HG02885 (cell line): ENCODE measurements around the gene SCAMP2.
"Not testable (repeated sequence)": the region's sequence is repeated elsewhere in the genome, so short reads cannot be mapped to it uniquely, and the experiment has no call there.

Source experiments
- ATAC-seq: cut with Tn5 transposase; IDR thresholded peaks from one replicate; pipeline ENCODE4 v1.9.1; 2021; ENCODE audit warnings: mild to moderate bottlenecking; ENCODE audit not compliant: unreplicated experiment, poor library complexity

SCAMP2 gene

DNA sequence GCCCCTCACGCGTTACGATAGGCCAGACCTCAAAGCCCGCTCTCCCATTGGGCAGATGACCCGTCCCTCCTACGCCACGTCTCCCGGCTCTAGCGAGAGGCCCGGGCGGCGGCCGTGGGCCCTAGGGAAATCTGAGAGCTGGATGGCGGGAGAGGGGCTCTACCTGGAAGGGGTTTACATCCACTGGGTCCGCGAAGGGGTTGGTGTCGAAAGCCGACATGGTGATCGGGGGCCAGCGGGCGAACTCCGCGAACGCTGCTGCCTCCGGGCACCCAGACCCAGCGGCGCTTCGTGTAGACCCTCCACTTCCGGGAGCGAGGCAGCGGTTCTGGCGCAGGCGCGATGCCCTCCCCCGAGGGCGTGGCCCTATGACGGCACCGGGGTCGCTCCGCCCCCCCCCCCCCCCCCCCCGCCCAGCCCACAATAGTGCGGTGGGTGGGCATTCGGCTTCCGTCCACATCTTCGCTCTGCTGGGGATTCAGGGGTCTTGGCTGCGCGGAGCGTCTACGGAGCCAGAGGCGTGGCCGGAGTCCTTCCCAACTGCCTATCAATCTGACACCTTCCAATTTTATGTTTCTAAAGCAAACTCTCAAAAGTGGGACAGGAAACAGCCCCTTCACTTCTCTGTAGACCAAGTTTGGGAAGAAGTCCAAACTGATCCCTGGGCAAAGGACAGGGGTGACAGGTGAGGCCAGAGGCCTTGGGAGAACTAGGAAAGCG is at the start of gene SCAMP2:
Gene SCAMP2, minus strand, starts transcription at position 330 of the 720 bp plus-strand sequence. Its CDS starts 110 bp downstream, at position 220.
- ATAC-seq, result peak; percentile 80

- ATAC-seq, result no peak
Measured at GRCh38 chr15:74920456-74920855, 47.3 kb upstream of the SCAMP2 start.

DNA sequence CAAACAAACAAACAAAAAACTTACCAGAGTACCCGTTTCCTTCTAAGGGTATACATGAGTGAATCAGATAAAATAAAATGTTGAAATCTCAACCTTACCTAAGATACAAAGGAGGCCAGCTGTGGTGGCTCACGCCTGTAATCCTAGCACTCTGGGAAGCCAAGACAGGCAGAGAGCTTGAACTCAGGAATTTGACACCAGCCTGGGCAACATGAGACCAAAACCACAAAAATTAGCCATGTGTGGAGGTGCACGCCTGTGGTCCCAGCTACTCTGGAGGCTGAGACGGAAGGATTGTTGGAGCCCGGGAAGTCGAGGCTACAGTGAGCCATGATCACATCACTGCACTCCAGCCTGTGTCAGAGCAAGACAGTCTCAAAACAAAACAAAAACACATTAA is 44.5 kb upstream of the SCAMP2 start:
- no peak for ATAC-seq

- ATAC-seq, result not testable (repeated sequence)
Measured at GRCh38 chr15:74913799-74914198, 40.6 kb upstream of the SCAMP2 start.

DNA sequence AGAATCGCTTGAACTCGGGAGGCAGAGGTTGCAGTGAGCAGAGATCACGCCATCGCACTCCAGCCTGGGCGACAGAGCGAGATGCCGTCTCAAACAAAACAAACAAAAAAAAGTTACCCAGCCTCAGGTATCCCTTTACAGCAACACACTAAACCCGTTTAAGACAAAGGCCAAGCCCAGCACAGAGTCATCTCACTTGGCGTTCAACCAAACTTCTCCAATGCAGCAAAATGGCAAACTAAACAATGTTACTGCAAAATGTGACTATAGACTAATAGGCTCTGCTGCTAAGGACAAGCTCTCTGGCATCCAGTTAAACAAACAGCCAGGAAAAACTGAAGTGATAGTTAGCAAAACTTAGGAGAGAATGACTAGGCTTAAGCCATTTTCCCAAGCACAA is 39.9 kb upstream of the SCAMP2 start:
- ATAC-seq, result no peak

DNA sequence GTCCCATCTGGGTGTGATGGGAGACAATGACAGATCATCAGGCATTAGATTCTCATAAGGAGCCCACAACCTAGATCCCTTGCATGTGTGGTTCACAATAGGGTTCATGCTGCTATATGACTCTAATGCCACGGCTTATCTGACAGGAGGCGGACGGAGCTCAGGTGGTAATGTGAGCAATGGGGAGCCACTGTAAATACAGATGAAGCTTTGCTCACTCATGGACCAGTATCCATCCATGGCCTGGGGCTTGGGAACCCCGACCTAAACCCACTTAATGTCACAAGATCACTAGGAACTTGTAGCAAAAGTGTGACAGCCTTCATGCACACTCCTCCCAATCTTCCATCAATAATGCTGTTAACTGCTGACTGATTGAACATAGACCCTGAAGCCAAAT is 35.5 kb upstream of the SCAMP2 start:
- ATAC-seq, result no peak

- ATAC-seq, result no peak
Measured at GRCh38 chr15:74907163-74907870, 34.2 kb upstream of the SCAMP2 start.

DNA sequence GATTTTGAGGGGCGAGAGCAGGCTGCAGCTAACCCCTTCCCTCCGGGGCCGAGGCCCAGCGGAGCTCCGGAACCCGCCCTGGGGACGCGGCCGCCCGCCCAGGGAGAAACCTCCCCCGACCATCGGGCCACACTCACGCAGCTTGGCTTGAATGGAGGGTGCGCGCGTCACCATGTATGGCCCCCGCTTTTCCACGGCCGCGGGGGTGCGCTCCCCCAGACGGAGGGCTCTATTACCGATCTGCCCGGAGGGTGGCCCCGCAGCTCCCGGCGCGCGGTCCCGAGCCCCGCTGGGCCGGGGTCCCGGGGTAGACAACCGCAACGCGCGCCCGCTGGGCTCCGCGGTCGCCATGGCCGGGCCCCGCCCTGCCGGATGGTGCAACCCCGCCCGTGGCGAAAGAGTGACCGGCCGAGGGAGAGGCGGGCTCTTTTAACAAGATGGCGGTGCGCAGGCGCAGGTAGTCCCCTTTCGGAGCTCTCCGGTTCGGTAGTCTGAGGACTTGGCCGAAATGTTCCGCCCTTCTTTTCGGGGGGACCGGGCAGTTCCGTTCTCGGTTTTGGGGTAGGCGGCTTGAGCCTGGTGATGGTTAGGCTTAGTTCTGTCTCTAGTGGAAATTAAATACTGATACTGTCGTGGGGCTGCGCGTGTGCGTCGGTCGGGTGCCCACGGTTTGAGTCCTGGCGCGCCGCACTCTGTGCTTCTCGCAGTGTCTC is 33.4 kb upstream of the SCAMP2 start, which contains the start of gene FAM219B:
Gene FAM219B, minus strand, starts transcription at position 402 of the 713 bp plus-strand sequence. Its CDS starts 51 bp downstream, at position 351.
- peak; percentile 90 for ATAC-seq

GRCh38 chr15:74906067-74906449 is 32.9 kb upstream of the SCAMP2 start:
- ATAC-seq, result peak; percentile 7

DNA sequence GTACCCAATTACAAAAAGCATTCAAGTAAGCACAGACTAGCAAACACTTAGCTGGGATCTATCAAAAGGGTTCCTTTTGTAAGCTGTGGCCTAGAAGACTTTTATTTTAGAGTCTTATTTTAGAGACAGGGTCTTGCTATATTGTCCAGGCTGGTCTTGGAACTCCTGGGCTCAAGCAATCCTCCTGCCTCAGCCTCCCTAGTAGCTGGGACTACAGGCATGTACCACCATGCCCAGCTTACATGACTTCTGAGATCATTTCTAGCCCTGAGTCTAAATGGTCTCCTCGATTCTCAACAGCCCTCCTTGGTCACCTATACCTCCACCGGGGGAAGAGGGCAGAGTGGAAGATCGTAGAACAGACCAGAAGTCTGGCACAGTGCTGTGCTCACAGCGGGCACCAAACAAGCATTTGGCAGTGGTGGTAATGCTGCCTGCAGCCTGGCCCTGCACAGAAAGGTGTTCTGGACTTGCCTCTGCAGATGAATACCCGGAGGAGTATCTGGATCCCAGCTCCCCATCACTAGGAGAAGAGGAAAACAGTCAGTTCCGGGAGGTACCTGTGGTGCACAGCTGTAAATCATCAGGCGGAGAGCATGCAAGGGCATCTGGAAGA is 31.1 kb upstream of the SCAMP2 start:
- no peak for ATAC-seq

DNA sequence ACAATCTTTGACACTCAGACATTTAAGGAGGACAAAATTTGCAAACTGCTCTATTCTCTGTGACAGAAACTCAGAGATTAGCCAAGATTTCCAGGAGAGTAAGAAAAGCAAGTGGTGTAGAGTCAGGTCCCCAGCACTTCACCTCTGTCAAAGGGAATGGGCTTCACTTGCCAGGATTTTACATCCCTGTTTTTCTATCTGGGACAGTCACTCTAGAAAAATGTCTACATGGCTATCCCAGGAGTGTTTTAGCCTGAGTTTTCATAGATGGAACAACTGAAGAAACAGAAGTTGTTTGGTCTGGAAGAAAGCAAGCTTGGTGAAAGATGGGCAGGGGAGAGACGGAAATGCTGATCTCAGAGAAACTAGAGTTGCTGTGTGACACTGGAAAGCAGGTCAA is 30.5 kb upstream of the SCAMP2 start:
- no peak for ATAC-seq

DNA sequence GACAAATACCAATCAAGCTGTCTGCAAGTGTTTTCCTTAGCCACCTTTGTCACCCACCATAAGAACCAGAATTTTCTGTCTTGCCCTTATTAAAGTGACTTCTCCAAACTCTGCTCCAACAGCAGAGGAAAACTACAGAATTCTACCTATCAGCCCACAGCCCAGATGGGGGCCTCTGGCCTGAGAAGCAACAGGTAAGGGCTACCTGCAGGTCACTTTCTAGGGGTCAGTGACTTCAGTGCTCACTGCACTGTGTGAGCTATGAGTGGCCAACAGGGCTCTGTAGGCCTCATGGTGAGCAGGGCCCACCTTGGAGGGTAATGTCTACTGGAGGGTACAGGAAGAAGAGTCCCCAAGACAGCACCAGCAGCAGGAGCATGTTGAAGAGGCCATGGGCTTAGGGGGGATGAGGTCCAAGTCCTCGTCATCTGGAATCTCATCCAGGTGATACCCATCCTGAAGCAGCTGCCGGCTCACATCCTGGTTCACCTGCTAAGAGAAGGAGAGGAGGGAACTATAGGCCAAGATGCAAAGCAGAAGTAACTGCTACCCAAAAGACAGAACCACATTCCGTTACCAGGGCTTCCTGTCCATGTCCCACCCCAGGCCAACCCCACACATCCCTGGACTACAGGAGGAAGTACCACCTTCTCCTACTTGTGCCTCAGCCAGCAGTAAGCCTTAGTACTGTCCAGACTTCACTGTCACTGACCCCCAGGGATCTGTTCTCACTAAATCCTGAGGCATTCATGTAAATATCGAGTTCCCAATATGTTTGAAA is 29.3 kb upstream of the SCAMP2 start:
- no peak for ATAC-seq

GRCh38 chr15:74901612-74902063 is 28.5 kb upstream of the SCAMP2 start:
- ATAC-seq, result no peak

DNA sequence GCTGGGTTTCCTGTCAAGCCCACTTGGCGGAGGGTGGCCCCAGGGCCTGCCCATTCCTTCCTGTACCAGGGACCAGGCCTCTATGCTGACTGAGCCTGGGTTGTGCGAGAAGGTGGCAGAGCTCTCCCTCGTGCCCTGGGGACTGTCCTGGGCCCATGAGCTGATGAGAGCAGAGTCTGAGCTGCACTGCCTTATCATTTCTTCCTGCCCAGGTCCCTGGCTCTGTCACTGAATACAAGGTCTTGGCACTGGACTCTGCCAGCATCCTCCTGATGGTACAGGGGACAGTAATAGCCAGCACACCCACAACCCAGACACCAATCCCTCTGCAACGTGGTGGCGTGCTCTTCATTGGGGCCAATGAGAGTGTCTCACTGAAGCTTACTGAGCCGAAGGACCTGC is 24.1 kb upstream of the SCAMP2 start:
- no peak for ATAC-seq

GRCh38 chr15:74896316-74896715 is 23.2 kb upstream of the SCAMP2 start:
- ATAC-seq, result no peak

GRCh38 chr15:74895830-74896229 is 22.7 kb upstream of the SCAMP2 start:
- ATAC-seq, result no peak

DNA sequence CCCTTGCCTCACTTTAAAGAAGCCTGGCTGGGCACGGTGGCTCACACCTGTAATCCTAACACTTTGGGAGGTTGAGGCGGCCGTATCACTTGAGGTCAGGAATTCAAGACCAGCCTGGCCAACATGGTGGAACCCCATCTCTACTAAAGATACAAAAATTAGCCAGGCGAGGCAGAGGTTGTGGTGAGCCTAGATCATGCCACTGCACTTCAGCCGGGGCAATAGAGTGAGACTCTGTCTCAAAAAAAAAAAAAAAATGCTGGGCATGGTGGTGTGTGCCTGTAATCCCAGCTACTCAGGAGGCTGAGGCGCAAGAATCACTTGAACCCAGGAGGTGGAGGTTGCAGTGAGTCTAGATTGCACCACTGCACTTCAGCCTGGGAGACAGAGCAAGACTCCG is 21.2 kb upstream of the SCAMP2 start:
- not testable (repeated sequence) for ATAC-seq

GRCh38 chr15:74893627-74894026 is 20.5 kb upstream of the SCAMP2 start:
- ATAC-seq, result no peak

- no peak for ATAC-seq
Measured at GRCh38 chr15:74892931-74893330, 19.8 kb upstream of the SCAMP2 start.

DNA sequence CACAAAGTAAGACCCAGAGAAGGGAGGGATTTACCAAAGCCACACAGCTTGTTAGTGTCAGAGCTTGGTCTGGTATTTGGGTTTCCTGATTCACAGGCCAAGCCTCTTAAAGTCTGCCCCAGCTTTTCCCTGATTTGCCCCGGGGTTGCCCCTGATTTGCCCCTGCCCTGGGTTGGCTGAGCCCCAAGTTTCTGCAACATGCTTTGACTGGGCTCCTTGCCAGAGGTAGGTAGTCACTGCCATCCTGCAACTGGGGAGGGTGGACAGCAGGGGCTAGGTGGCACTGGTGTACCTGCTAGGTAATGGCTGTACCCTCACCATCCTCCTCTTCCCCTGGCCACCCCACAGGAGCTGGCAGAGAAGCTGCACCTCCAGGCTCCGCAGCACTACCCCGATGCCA is 19.1 kb upstream of the SCAMP2 start:
- ATAC-seq, result no peak
